Measurements from ENCODE around the gene NRCAM.

GRCh38 chr7:108487646-108488045 lies 31.4 kb upstream of the NRCAM start:
- no peak for TF ChIP-seq CTCF (conservative IDR thresholded peaks at IDR 0.05 in 1 of 2, IDR thresholded peaks at IDR 0.05 in 1 of 2; ENCODE audit: extremely low read depth in 1 of 2, insufficient read depth in 1 of 2, low read depth in 1 of 2, low read length in 2 of 2)
- no peak for TF ChIP-seq EZH2 (IDR thresholded peaks at IDR 0.05; ENCODE audit: borderline replicate concordance, low read length)

All from mammary epithelial cell (primary cell).